ENCODE results near the gene MRPS10.

DNA sequence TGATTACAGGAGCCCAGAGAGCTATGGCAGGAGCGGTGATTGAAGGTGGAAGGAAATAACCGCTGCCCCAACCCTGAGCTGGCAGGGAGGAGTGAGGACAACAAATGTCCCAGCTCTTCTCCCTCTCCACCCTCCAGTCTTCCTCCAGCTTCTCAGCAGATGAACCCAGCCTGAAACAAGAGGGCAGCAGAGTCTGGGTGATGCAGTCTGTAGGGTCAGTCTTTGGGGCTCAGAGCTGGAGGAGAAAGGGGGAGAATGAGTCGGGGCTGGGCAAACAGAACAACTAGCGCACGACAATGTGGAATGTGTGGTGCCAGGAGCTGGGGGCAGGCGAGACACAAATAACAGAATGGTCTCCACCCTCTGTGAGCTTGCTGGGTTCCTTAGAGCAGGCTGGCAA is 49.0 kb downstream of the MRPS10 start:
- TF ChIP-seq POLR2AphosphoS5 (IDR thresholded peaks at IDR 0.05): no peak
- TF ChIP-seq, protein P1, sequence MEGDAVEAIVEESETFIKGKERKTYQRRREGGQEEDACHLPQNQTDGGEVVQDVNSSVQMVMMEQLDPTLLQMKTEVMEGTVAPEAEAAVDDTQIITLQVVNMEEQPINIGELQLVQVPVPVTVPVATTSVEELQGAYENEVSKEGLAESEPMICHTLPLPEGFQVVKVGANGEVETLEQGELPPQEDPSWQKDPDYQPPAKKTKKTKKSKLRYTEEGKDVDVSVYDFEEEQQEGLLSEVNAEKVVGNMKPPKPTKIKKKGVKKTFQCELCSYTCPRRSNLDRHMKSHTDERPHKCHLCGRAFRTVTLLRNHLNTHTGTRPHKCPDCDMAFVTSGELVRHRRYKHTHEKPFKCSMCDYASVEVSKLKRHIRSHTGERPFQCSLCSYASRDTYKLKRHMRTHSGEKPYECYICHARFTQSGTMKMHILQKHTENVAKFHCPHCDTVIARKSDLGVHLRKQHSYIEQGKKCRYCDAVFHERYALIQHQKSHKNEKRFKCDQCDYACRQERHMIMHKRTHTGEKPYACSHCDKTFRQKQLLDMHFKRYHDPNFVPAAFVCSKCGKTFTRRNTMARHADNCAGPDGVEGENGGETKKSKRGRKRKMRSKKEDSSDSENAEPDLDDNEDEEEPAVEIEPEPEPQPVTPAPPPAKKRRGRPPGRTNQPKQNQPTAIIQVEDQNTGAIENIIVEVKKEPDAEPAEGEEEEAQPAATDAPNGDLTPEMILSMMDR (IDR thresholded peaks at IDR 0.05): no peak

Data from esophagus muscularis mucosa (tissue), 3 donors.